ENCODE measurements around the gene RBMS3.
A peak's percentile ranks its signal among the peaks of the same experiment; 100 is the strongest.

The RBMS3 gene

GRCh38 chr3:29971895-29972294 lies 691.0 kb downstream of the RBMS3 start:
- peaks cover 4% of the 10 kb centered on the region for H3K9me3 Mint-ChIP-seq
- ATAC-seq (no peak), DNase-seq (ENCODE audit: low spot score in 2 of 2) (no peak)
- H3K27ac Mint-ChIP-seq, result no peak overlapping the region
- H3K4me3 Mint-ChIP-seq, result no peak overlapping the region
- H3K4me1 Mint-ChIP-seq, result no peaks in the 10 kb centered on the region
- H3K36me3 Mint-ChIP-seq, result no peaks in the 10 kb centered on the region

- H3K4me1 Mint-ChIP-seq, result no peaks in the 10 kb centered on the region
- H3K36me3 Mint-ChIP-seq, result no peaks in the 10 kb centered on the region
- H3K9me3 Mint-ChIP-seq, result peaks cover 4% of the 10 kb centered on the region
- H3K27ac Mint-ChIP-seq, result no peak overlapping the region
- DNase-seq (ENCODE audit: low spot score in 2 of 2) (no peak), ATAC-seq (no peak)
- H3K4me3 Mint-ChIP-seq, result no peak overlapping the region
Measured at GRCh38 chr3:29972320-29972993, 691.6 kb downstream of the RBMS3 start.

DNA sequence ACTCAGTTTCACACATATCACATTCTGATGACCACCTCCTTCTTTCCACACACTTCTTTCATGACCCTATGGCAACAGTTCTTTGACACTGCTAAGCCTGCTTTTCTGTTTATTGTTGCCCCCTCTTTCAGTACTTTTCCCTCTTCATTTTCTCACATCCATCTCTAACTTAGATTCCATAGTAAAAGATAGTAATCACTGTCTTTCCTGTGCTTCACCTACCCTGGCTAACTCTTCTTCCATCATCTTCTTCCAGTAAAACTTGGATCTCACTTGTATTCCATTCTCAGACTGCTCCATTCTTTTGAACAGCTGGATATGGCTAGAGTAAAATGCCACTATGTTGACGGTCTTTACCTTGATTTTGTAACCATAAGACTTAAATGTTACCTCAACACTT lies 692.9 kb downstream of the RBMS3 start:
- Mint-ChIP-seq H3K27ac (no peak overlapping the region), H3K9me3 (peaks cover 4% of the 10 kb centered on the region), H3K4me3 (no peak overlapping the region), H3K4me1 (no peaks in the 10 kb centered on the region), H3K36me3 (no peaks in the 10 kb centered on the region)
- no peak for ATAC-seq
- no peak for DNase-seq (ENCODE audit: low spot score in 2 of 2)

GRCh38 chr3:29976871-29977270 lies 696.0 kb downstream of the RBMS3 start:
- H3K4me3 Mint-ChIP-seq, result no peak overlapping the region
- no peaks in the 10 kb centered on the region for H3K4me1 Mint-ChIP-seq
- ATAC-seq (no peak), DNase-seq (ENCODE audit: low spot score in 2 of 2) (no peak)
- peaks cover 3% of the 10 kb centered on the region for H3K9me3 Mint-ChIP-seq
- no peaks in the 10 kb centered on the region for H3K36me3 Mint-ChIP-seq
- H3K27ac Mint-ChIP-seq, result no peak overlapping the region

DNA sequence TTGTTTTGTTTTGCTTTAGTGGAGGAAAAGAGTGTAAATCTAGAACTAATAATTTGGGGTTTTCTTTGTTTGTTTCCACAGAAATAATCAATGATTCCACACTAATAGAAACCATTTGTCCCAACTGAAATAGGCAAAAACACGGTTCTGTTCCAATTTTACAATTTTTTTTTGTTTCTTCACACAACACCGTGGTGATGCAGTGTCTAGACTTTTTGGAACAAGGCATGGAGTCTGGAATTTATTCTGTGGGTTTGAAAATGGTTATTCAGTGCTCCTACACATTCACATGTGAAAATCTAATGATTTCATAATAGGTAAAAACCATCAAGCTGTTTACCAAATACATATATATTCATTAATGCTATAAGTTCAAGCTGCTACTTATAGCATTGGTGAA lies 696.5 kb downstream of the RBMS3 start:
- no peak overlapping the region for H3K27ac Mint-ChIP-seq
- H3K4me1 Mint-ChIP-seq, result no peaks in the 10 kb centered on the region
- ATAC-seq (no peak), DNase-seq (ENCODE audit: low spot score in 2 of 2) (no peak)
- H3K4me3 Mint-ChIP-seq, result no peak overlapping the region
- H3K36me3 Mint-ChIP-seq, result no peaks in the 10 kb centered on the region
- peaks cover 7% of the 10 kb centered on the region for H3K9me3 Mint-ChIP-seq

GRCh38 chr3:29978036-29978435 lies 697.2 kb downstream of the RBMS3 start:
- H3K4me1 Mint-ChIP-seq, result no peaks in the 10 kb centered on the region
- DNase-seq (ENCODE audit: low spot score in 2 of 2) (no peak), ATAC-seq (no peak)
- peaks cover 10% of the 10 kb centered on the region for H3K9me3 Mint-ChIP-seq
- H3K4me3 Mint-ChIP-seq, result no peak overlapping the region
- H3K27ac Mint-ChIP-seq, result no peak overlapping the region
- no peaks in the 10 kb centered on the region for H3K36me3 Mint-ChIP-seq

DNA sequence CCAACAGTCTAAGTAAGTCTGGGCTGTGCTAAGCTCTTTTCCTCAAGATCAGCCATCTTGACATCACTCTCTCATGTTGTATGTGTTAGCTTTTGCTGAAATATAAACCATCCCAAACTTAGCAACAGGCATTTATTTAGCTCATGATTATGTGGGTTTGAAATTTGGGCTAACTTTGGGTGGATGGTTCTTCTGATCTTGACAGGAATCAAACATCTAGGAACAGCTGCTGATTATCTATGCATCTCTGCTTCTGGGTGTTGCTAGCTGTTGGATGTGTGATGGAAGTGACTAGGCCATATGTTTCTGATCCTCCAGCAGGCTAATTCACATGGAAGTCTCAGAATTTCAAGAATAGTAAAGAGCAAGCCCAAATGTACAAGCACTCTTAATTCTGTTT lies 710.3 kb downstream of the RBMS3 start:
- DNase-seq (ENCODE audit: low spot score in 2 of 2) (no peak), ATAC-seq (no peak)
- no peaks in the 10 kb centered on the region for H3K9me3 Mint-ChIP-seq
- H3K27ac Mint-ChIP-seq, result no peak overlapping the region
- H3K4me1 Mint-ChIP-seq, result no peaks in the 10 kb centered on the region
- H3K4me3 Mint-ChIP-seq, result no peak overlapping the region
- no peaks in the 10 kb centered on the region for H3K36me3 Mint-ChIP-seq

- Mint-ChIP-seq H3K9me3 (no peaks in the 10 kb centered on the region), H3K4me1 (no peaks in the 10 kb centered on the region), H3K4me3 (no peak overlapping the region), H3K36me3 (no peaks in the 10 kb centered on the region), H3K27ac (no peak overlapping the region)
- ATAC-seq, result no peak
- no peak for DNase-seq (ENCODE audit: low spot score in 2 of 2)
Measured at GRCh38 chr3:30002797-30003196, 721.9 kb downstream of the RBMS3 start.

DNA sequence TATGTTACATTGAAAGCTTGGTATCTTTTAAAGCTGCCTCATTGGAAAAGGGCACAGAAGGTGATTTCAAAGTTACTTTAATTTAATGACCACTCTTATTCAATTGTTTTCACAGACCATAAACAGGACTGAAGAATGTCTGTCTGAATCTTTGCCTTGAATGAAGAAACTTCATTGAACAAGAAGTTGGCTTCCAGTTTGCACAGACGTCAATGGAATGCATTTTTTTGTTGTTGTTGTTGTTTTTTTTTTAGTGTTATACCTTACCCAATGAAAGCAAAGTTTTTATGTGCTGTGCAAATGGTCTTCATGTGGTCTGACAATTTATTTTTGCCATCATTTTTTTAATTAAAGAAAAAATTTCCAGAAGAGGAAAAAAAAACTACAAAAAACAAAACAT lies 722.9 kb downstream of the RBMS3 start:
- no peaks in the 10 kb centered on the region for H3K4me1 Mint-ChIP-seq
- ATAC-seq (no peak), DNase-seq (ENCODE audit: low spot score in 2 of 2) (no peak)
- H3K4me3 Mint-ChIP-seq, result no peak overlapping the region
- no peaks in the 10 kb centered on the region for H3K9me3 Mint-ChIP-seq
- H3K27ac Mint-ChIP-seq, result no peak overlapping the region
- H3K36me3 Mint-ChIP-seq, result no peaks in the 10 kb centered on the region

DNA sequence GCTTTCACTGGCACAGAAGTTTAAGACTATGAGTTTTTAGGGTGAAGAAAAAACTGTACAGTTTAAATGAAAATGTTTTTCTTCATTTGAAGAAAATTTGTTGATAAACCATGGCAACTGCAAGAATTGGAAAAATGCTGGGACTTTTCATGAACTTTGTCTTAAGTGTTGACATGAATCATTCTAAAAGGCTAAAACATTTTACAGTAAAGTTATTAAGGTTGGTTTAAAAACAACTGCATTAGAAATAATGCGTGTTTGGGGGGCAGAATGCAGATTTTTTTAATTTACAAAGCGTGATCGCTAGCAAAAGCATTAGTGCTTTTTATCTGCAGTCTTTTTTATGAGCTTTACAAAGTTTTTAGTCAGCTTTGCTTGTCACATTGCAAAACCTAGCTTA lies 723.6 kb downstream of the RBMS3 start:
- Mint-ChIP-seq H3K4me1 (no peaks in the 10 kb centered on the region), H3K4me3 (no peak overlapping the region), H3K36me3 (no peaks in the 10 kb centered on the region), H3K27ac (no peak overlapping the region), H3K9me3 (no peaks in the 10 kb centered on the region)
- ATAC-seq (no peak), DNase-seq (ENCODE audit: low spot score in 2 of 2) (no peak)

GRCh38 chr3:30006111-30006510 lies 725.2 kb downstream of the RBMS3 start:
- DNase-seq (ENCODE audit: low spot score in 2 of 2), result no peak
- no peak for ATAC-seq
- no peak overlapping the region for H3K4me3 Mint-ChIP-seq
- no peaks in the 10 kb centered on the region for H3K9me3 Mint-ChIP-seq
- no peak overlapping the region for H3K27ac Mint-ChIP-seq
- H3K4me1 Mint-ChIP-seq, result no peaks in the 10 kb centered on the region
- H3K36me3 Mint-ChIP-seq, result no peaks in the 10 kb centered on the region

GRCh38 chr3:30007668-30008067 lies 726.8 kb downstream of the RBMS3 start:
- Mint-ChIP-seq H3K27ac (no peak overlapping the region), H3K9me3 (no peaks in the 10 kb centered on the region), H3K4me1 (no peaks in the 10 kb centered on the region), H3K4me3 (no peak overlapping the region), H3K36me3 (no peaks in the 10 kb centered on the region)
- DNase-seq (ENCODE audit: low spot score in 2 of 2) (no peak), ATAC-seq (no peak)

GRCh38 chr3:30011237-30011803 lies 730.4 kb downstream of the RBMS3 start:
- peak; percentile 50 for ATAC-seq
- H3K9me3 Mint-ChIP-seq, result no peaks in the 10 kb centered on the region
- DNase-seq (ENCODE audit: low spot score in 2 of 2), result no peak

GRCh38 chr3:30012941-30013543 lies 732.2 kb downstream of the RBMS3 start:
- DNase-seq (ENCODE audit: low spot score in 2 of 2), result peak in 1 of 2 donors; percentile 53

More at GRCh38 chr3:30011237-30011803, 730.4 kb downstream of the RBMS3 start:
- H3K27ac Mint-ChIP-seq, result no peak overlapping the region
- no peaks in the 10 kb centered on the region for H3K36me3 Mint-ChIP-seq
- no peaks in the 10 kb centered on the region for H3K4me1 Mint-ChIP-seq
- no peak overlapping the region for H3K4me3 Mint-ChIP-seq

GRCh38 chr3:30017901-30018300 lies 737.0 kb downstream of the RBMS3 start:
- H3K9me3 Mint-ChIP-seq, result no peaks in the 10 kb centered on the region
- DNase-seq (ENCODE audit: low spot score in 2 of 2), result no peak
- ATAC-seq, result no peak
- no peak overlapping the region for H3K4me3 Mint-ChIP-seq
- no peak overlapping the region for H3K27ac Mint-ChIP-seq
- H3K36me3 Mint-ChIP-seq, result no peaks in the 10 kb centered on the region
- H3K4me1 Mint-ChIP-seq, result no peaks in the 10 kb centered on the region

More at GRCh38 chr3:30012941-30013543, 732.2 kb downstream of the RBMS3 start:
- no peak for ATAC-seq
- Mint-ChIP-seq H3K4me1 (no peaks in the 10 kb centered on the region), H3K4me3 (no peak overlapping the region), H3K36me3 (no peaks in the 10 kb centered on the region), H3K27ac (no peak overlapping the region), H3K9me3 (no peaks in the 10 kb centered on the region)

- no peak for DNase-seq (ENCODE audit: low spot score in 2 of 2)
- H3K9me3 Mint-ChIP-seq, result no peaks in the 10 kb centered on the region
- no peaks in the 10 kb centered on the region for H3K4me1 Mint-ChIP-seq
- ATAC-seq, result no peak
- H3K4me3 Mint-ChIP-seq, result no peak overlapping the region
- H3K27ac Mint-ChIP-seq, result no peak overlapping the region
- no peaks in the 10 kb centered on the region for H3K36me3 Mint-ChIP-seq
Measured at GRCh38 chr3:30020380-30020779, 739.5 kb downstream of the RBMS3 start.
